Adrenal gland (tissue), 5 donors: ENCODE measurements around the gene MMP15.

Experiments
- POLR2A ChIP-seq, 2 donors: fragments of 450-650 bp; IDR thresholded peaks; one replicate each; pipeline ENCODE4 v1.6.1; 2017; ENCODE audit warnings: antibody characterized with exemption in 2 of 2, mild to moderate bottlenecking in 2 of 2, moderate library complexity in 1 of 2
- TF ChIP-seq, protein P1 (sequence below), 6 experiments: fragments of 450-650 bp in 4 of 6; fragments of 200-600 bp in 2 of 6; sonication (generic) in 1 of 6; IDR thresholded peaks; 1 replicate in 5 of 6; 2 replicates in 1 of 6; pipeline versions ENCODE4 v1.5.1 to v1.8.0; 2016 to 2021; ENCODE audit warnings: antibody characterized with exemption in 6 of 6, mild to moderate bottlenecking in 2 of 6, moderate library complexity in 1 of 6
- donor health status: DM: no; HTN: no; CAD: no.

DNA sequence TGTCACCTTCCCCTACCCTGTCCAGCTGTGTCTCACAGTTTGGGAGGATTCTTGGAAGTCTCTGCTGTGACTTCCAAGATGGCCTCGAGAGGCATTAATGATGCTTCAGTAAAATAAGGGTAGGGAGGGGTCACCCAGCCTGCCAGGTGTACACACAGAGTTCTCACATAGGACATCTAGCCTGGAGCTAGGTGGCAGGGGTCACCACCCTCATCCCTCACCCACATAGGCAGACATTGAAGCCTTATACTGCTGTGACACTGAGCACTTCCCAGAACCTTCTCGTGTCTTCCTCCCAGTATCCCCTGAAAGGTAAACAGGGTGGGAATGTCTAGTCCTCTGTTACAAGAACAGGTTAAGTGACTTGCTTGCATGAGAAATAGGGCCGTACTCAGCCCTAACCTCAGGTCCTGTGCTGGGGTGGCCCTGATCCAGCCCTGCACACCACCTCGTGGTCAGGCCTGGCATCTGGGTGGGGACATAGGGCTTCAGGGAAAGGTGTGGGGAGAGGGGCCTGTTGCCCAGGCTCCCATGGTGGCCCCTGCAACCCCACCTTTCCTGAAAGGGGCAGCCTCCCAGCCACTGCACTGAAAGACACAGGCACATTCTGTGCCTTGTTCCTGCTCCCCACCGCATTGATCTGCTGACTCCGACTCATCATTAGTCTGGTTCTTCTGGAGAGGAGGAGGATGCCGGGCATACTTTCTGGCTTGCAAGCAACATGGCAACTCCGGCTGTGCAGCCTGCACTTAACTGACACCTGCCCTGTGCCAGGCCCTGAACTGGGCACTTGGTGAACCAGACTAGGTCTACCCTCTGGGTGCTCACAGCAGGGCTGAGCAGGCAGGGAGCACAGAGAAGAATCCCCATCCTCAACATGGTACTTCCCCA lies 3.6 kb upstream of the MMP15 start:
- TF ChIP-seq, protein P1, sequence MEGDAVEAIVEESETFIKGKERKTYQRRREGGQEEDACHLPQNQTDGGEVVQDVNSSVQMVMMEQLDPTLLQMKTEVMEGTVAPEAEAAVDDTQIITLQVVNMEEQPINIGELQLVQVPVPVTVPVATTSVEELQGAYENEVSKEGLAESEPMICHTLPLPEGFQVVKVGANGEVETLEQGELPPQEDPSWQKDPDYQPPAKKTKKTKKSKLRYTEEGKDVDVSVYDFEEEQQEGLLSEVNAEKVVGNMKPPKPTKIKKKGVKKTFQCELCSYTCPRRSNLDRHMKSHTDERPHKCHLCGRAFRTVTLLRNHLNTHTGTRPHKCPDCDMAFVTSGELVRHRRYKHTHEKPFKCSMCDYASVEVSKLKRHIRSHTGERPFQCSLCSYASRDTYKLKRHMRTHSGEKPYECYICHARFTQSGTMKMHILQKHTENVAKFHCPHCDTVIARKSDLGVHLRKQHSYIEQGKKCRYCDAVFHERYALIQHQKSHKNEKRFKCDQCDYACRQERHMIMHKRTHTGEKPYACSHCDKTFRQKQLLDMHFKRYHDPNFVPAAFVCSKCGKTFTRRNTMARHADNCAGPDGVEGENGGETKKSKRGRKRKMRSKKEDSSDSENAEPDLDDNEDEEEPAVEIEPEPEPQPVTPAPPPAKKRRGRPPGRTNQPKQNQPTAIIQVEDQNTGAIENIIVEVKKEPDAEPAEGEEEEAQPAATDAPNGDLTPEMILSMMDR (IDR thresholded peaks at IDR 0.05), result no peak
- TF ChIP-seq POLR2A (IDR thresholded peaks at IDR 0.05), result no peak
